GM19239 (cell line): ENCODE results near the gene NOTCH3.

Source experiments
- DNase-seq: peaks from one replicate; pipeline ENCODE4 v3.0.0; 2011; ENCODE audit warnings: low spot score; ENCODE audit not compliant: insufficient read length
- FAIRE-seq: peaks from 2 replicates; lab custom pipeline; 2011; peaks lifted over from hg19 to GRCh38; lab: Jason Lieb, UNC

The NOTCH3 gene

GRCh38 chr19:15198951-15199660 lies 1.7 kb downstream of the NOTCH3 start:
- DNase-seq (no peak), FAIRE-seq (no peak)

- no peak for FAIRE-seq
Measured at GRCh38 chr19:15197942-15198341, 2.9 kb downstream of the NOTCH3 start.

GRCh38 chr19:15197275-15197941 lies 3.4 kb downstream of the NOTCH3 start:
- DNase-seq: no peak
- FAIRE-seq: no peak

More at GRCh38 chr19:15197942-15198341, 2.9 kb downstream of the NOTCH3 start:
- no peak for DNase-seq

DNA sequence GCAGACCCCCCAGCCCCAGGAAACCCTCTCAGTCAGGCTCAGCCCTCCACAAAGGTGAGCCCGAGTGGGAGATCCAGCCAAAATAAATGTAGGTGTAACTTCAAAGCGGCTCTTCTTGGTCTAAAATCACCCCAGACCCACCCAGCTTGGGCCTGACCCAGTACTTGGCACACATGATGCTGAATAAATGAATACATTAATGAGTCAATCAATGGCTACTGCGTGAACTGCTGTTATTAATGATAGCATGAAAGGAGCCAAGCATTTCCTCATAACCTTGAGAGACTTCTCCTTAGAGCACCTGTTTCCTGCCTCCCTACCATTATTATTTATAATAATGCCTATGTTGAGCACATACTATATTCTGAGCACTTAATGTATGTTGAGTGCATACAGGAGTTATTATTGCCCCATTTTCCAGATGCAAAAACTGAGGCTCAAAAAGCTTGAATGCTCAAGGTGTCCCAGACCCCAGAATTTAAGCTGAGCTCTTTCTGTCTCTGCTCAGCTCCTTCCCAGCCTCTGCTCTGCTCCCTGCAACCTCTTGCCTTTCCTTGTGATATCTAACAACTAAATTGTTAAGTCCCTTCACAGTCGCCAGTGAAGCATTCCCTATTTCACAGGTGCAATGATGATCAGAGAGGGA lies 4.3 kb downstream of the NOTCH3 start:
- DNase-seq (no peak), FAIRE-seq (no peak)

DNA sequence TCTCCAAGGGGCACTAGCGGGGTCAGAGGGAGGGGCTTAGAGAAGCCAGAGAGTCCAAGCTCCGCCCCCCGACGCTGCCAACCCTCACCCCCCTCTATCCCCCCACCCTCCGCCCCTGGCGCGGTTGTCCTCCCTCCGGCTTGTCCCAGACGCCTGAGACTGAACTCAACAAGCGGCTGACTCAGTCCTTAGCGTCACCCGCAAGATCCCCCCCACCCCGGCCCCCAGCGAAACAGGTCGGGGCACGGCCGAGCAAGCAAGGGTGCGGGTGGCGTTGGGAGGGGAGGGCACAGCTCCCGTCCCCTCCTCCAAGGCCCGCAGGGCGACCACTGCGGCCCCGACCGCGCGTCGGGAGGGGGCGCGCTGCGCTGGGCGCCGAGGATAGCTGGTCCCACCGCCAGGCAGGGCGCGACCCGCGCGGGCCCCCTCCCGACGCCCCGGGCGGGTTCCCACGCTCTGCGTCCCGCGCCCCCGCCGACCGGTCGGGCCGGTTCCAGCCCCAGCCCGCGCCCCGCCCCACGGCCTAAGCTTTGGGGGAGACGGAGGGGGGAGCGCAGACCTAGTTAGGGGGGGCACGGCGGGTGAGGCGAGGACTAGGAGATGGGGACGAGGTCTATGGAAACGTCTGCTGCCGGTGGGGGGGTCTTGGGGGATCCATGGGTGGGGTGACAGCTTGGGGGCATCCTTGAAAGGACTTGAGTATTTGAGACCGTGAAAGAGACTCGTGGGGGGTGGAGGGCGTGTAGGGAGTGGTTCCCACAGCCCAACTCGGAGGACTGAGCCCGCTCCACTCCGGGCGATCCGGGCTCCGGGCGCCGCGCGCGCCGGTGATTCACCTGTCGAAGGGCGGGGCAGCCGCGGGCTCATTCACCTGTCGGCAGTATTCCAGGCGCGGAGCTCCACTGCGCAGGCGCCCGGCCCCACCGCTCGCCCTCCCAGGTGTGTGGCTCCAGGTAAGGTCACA lies 5.1 kb downstream of the NOTCH3 start:
- DNase-seq (no peak), FAIRE-seq (no peak)

GRCh38 chr19:15194938-15195337 lies 5.9 kb downstream of the NOTCH3 start:
- DNase-seq (no peak), FAIRE-seq (no peak)

GRCh38 chr19:15191982-15192381 lies 8.8 kb downstream of the NOTCH3 start:
- FAIRE-seq (no peak), DNase-seq (no peak)

DNA sequence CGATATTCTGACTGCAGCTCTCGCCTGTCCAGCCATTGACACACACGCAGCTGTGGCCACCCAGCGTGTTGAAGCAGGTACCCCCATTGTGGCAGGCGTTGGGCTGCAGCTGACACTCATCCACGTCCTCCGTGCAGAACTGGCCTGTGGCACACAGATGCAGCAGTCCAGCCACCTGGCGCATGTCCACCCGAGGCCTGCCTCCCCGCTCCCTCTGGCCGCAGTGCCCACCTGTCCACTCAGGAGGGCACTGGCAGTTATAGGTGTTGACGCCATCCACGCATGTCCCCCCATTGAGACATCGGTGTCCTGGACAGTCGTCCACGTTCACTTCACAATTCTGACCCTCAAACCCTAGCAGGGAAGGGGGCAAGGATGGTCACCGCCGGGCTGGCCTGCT lies 9.3 kb downstream of the NOTCH3 start:
- DNase-seq: no peak
- no peak for FAIRE-seq

DNA sequence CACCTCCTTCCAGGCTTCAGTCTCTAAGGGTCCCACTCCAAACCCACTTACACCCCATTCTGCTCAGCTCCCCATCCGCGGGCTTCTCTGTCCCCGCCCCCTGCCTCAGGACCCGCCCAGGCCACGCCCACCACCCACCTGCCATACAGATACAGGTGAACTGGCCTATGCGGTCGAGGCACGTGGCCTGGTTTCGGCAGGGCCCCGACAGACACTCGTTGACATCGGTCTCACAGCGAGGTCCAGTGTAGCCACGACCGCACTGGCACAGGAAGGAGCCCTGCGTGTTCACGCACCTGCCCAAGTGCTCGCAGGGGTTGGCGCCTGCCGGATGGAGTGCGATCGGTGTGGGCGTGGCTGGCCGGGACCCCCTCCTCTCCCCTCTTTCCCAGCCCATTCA lies 11.9 kb downstream of the NOTCH3 start:
- DNase-seq (no peak), FAIRE-seq (no peak)

DNA sequence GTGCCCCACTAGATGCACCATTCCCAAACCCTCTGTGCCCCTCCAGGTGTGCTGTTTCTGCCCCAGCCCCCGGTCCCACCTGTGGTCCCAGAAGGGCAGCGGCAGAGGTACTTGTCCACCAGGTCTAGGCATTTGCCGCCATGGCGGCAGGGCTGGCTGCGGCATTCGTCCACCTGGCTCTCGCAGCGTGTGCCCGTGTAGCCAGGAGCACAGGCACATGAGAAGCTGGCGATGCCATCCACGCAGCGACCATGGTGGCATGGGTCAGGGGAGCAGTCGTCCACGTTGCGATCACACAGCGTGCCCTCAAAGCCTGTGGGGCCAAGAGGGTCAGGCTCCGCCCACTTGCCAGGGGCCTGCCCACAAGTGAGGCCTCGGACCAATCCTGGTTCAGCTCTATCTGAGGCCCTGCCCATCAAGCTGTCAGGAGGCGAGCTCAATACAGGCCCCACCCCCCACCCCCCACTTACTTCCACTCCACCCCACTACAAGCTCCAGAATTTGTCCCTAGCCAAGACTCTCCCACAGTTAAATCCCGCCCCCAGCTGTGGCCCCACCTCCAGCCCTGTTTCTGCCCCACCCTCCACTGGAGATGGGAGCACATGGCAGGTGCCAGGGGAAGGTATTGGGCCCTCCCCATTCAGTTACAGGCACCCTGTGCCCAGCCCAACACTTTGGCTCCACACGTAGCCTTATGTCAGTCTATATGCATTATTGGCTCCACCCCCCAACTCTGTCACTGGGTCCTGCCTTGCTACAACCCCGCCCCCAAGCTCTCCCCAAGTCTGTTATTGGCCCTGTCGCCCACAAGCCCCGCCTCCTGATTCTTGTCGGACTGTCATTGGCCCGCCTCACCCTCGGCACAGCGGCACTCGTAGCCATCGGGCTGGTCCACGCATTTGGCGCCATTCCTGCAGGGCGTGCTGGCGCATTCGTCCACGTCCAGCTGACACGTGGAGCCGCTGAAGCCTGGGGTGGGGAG lies 13.5 kb downstream of the NOTCH3 start:
- FAIRE-seq (no peak), DNase-seq (no peak)

- DNase-seq (no peak), FAIRE-seq (no peak)
Measured at GRCh38 chr19:15185188-15185587, 15.6 kb downstream of the NOTCH3 start.

DNA sequence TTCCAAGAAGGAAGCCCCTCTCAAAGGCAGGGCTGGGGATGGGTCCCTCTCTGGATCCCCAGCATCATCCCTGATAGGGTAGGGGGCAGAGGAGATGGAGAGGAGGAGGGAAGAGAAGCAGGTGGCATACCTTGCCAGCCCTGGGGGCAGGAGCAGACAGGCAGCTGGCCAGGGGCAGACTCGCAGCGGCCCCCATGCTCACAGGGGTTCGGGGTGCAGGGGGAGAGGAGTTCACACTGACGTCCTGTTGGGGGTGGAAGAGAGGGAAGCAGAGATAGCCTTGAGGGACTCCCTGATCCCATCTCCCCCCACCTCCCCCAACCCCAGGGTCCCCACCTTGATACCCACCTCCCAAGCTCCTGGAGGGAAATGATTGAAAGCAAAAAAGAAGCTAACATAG lies 16.0 kb downstream of the NOTCH3 start:
- FAIRE-seq (no peak), DNase-seq (no peak)

- FAIRE-seq (no peak), DNase-seq (no peak)
Measured at GRCh38 chr19:15181394-15181793, 19.4 kb downstream of the NOTCH3 start.

DNA sequence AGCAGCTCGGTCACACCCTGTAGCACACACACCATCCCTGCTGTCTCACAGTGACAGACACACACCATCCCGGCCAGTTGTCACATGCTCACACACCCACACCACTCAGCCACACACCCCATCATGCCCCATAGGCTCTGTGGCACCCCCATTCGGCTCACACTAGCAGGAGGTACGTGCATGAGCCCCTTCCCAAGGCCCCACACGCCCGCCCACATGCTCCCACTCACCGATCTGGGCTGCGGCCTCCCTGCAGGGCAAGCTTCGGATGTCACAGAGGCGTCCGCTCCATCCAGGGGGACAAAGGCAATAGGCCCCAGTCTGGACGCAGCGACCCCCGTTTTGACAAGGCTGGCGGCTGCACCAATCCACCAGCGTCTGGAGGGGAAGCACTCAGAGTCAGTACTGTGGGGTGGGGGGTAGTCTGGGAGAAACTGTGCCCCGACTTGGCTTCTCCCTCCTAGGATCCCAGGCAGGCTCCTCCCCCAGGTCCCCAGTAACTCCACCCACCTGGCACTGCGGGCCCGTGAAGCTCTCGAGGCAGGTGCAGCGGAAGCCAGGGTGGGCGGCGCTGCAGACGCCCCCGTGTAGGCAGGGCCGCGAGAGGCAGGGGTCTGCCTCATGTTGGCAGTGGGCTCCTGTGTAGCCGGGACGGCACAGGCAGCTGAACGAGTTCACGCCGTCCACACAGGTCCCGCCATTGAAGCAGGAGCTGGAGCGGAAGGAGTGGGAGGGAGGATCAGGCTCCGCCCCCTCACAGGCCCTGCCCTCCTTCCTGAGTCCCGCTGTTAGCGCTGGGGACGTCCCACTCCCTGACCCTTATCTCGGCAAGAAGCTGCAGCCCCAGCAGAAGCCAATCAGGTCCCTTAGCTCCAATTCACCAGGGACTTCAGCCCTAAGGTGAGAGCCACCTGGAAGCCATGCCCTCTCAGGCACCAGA lies 20.1 kb downstream of the NOTCH3 start:
- no peak for FAIRE-seq
- DNase-seq: no peak

DNA sequence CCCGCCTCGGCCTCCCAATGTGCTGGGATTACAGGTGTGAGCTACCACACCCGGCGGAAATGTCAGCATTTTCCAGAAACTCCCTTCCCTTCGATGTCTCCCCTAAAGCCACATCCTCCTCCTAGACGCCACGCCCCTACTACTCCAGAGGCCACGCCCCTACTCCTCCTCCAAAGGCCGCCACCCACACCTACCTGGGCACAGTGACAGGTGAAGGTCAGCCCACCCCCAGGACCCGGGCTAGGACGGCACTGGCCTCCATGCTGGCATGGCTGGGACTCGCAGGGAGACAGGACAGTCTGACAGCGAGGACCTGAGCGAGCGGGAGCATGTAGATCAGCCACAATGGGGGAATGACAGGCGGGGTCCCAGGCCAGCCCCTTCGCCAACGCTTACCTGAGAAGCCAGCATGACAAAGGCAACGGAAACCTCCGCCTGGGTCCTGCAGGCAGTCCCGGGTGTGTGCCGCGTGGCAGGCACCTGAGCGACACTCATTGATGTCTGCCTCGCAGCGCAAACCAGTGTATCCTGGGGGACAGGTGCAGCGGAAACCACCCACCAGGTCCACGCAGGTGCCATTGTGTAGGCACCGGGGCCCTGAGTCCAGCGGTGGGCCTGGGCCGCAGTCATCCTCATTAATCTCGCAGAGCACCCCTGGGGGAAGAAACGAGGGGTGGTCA lies 22.0 kb downstream of the NOTCH3 start:
- DNase-seq (no peak), FAIRE-seq (no peak)

DNA sequence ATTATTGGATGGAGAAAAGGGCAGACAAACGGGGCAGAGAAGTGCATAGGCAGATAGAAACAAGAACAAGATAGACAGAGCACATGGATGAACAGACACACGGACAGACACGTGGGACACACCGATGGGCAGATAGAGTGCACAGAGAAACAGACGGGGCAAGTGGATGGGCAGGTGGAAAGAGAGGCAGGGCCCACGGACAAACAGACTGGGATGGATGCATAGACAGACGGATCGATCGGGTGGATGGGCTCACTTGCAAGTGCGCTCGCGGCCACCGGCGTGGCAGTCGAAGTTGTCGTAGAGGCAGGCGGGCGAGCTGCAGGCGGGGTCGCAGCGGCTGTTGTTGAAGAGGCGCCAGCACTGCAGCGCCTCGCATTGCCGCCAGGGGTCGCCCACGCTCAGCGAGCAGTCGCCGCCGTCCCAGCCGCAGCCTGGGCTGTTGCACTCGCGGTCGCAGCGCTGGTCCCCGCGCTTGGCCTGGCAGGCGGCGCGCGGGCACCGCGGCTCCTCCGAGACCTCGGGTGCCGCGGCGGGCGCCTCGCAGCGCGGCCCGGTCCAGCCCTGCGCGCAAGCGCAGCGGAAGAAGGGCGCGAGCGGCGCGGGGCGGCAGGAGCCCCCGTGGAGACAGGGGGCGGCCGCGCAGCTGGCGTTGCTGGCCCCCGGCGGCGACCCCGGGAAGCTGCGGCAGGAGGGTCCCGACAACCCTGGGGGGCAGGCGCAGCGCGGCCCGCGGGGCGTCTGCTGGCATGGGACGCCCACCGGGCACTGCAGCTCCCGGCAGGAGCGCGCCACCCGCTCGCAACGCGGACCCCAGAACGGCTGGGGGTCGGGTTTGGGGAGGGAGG lies 23.3 kb downstream of the NOTCH3 start:
- DNase-seq: peak; percentile 90
- peak; percentile 57 for FAIRE-seq

DNA sequence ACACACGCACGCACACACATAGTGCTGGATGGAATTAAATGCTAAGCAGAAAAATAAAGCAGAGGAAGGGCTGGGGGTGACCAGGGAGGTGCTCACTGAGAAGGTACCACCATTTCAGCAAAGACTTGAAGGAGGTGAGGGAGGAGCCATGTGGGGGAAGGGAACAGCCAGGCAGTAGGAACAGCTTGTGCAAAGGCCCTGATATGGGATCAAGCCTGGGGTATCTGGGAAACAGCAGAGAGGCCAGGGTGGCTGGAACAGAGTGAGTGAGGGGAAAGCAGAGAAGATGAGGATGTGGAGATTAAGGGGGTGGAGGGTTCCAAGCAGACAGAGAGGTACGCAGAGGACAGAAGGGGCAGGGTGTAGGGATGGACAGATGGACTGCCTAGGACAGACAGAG lies 25.2 kb downstream of the NOTCH3 start:
- DNase-seq (no peak), FAIRE-seq (no peak)
